Thoracic aorta (tissue), 2 donors: ENCODE data around the gene NUMB. TPM values are rescaled to one million over a fixed set of nuclear protein-coding genes. Genes with fewer than 3 reads are reported as not detected.

Experiments
- ATAC-seq: fragments of 150-250 bp; one replicate; pipeline ENCODE4 v1.8.0; 2017; ENCODE audit warnings: low read depth; ENCODE audit not compliant: insufficient number of reproducible peaks, low FRiP score
- DNase-seq: peaks from one replicate; pipeline ENCODE4 v3.0.0-alpha.2; 2020; ENCODE audit warnings: low spot score
- H3K27ac ChIP-seq, 2 donors: fragments of 200-600 bp; sonication (generic); 1 replicate in 1 of 2; 2 replicates in 1 of 2; pipeline ENCODE4 v1.5.1; 2016; ENCODE audit warnings: mild to moderate bottlenecking in 2 of 2, moderate library complexity in 2 of 2
- H3K27me3 ChIP-seq: fragments of 200-600 bp; sonication (generic); replicated peaks from 2 replicates; pipeline ENCODE4 v1.6.0; 2016; ENCODE audit warnings: mild to moderate bottlenecking; ENCODE audit not compliant: insufficient read depth
- H3K36me3 ChIP-seq: fragments of 200-600 bp; sonication (generic); one replicate; pipeline ENCODE4 v1.5.1; 2016
- H3K4me1 ChIP-seq, 2 donors: fragments of 200-600 bp; sonication (generic); 1 replicate in 1 of 2; 2 replicates in 1 of 2; pipeline versions ENCODE4 v1.5.1 to v1.6.0; 2016; ENCODE audit warnings: low read depth in 2 of 2, mild to moderate bottlenecking in 1 of 2; ENCODE audit not compliant: control insufficient read depth in 1 of 2
- H3K4me3 ChIP-seq: fragments of 200-600 bp; sonication (generic); 2 replicates; pipeline ENCODE4 v1.5.1; 2016; ENCODE audit warnings: mild to moderate bottlenecking
- H3K9me3 ChIP-seq: fragments of 200-600 bp; sonication (generic); 2 replicates; pipeline ENCODE4 v1.5.1; 2016
- CTCF ChIP-seq: fragments of 200-600 bp; sonication (generic); IDR thresholded peaks from one replicate; pipeline ENCODE4 v1.5.1; 2019; ENCODE audit warnings: antibody characterized with exemption
- total RNA-seq, 2 donors: library from RNA; depleted of rRNA; stranded (reverse); fragments of >200 nt; gene quantifications; one replicate each; pipeline versions ENCODE4 v1.1.0 to v1.2.3, GENCODE V29; 2016

The NUMB gene
- total RNA-seq, 2 donors from 2014 or later, result 37.0 to 65.7 TPM

- TF ChIP-seq CTCF, result no peak
- no peak for DNase-seq
- H3K4me3 ChIP-seq, result no peak overlapping the region
- H3K9me3 ChIP-seq, result no peaks in the 10 kb centered on the region
- no peak for ATAC-seq
- no peak overlapping the region for H3K27ac ChIP-seq
- peaks cover 3 to 16% of the 10 kb centered on the region in 2 donors for H3K4me1 ChIP-seq
- H3K27me3 ChIP-seq, result no peaks in the 10 kb centered on the region
- peaks cover 19% of the 10 kb centered on the region for H3K36me3 ChIP-seq
Observed at GRCh38 chr14:73272393-73272792, 186.0 kb downstream of the NUMB start.

- ATAC-seq (no peak), DNase-seq (no peak)
- Histone ChIP-seq H3K4me3 (peak overlapping the region; percentile 72), H3K27me3 (no peaks in the 10 kb centered on the region), H3K4me1 (peaks cover 3 to 16% of the 10 kb centered on the region in 2 donors), H3K36me3 (peaks cover 9% of the 10 kb centered on the region), H3K9me3 (no peaks in the 10 kb centered on the region), H3K27ac (peak overlapping the region; percentile 33 to 65)
- no peak for TF ChIP-seq CTCF
Observed at GRCh38 chr14:73269729-73270531, 188.4 kb downstream of the NUMB start.

GRCh38 chr14:73267474-73267873 is 190.9 kb downstream of the NUMB start:
- Histone ChIP-seq H3K4me3 (no peak overlapping the region), H3K27ac (no peak overlapping the region), H3K36me3 (no peaks in the 10 kb centered on the region), H3K9me3 (no peaks in the 10 kb centered on the region), H3K4me1 (peaks cover 3 to 16% of the 10 kb centered on the region in 2 donors), H3K27me3 (no peaks in the 10 kb centered on the region)
- no peak for TF ChIP-seq CTCF
- ATAC-seq, result no peak
- DNase-seq, result no peak

- no peak for ATAC-seq
Observed at GRCh38 chr14:73266317-73266716, 192.0 kb downstream of the NUMB start.

GRCh38 chr14:73265721-73266046 is 192.7 kb downstream of the NUMB start:
- no peak overlapping the region for H3K4me3 ChIP-seq
- no peak overlapping the region for H3K27ac ChIP-seq
- DNase-seq (no peak), ATAC-seq (no peak)
- H3K9me3 ChIP-seq, result no peaks in the 10 kb centered on the region
- no peaks in the 10 kb centered on the region for H3K27me3 ChIP-seq
- no peaks in the 10 kb centered on the region for H3K36me3 ChIP-seq
- no peak for TF ChIP-seq CTCF
- H3K4me1 ChIP-seq, result peaks cover 3 to 16% of the 10 kb centered on the region in 2 donors

More at GRCh38 chr14:73266317-73266716, 192.0 kb downstream of the NUMB start:
- Histone ChIP-seq H3K9me3 (no peaks in the 10 kb centered on the region), H3K27ac (no peak overlapping the region), H3K36me3 (no peaks in the 10 kb centered on the region), H3K27me3 (no peaks in the 10 kb centered on the region), H3K4me3 (no peak overlapping the region), H3K4me1 (peaks cover 3 to 16% of the 10 kb centered on the region in 2 donors)
- no peak for TF ChIP-seq CTCF
- no peak for DNase-seq
